HG02588 (cell line): Measurements from ENCODE around the gene VEZF1.

Source experiments
- ATAC-seq: cut with Tn5 transposase; IDR thresholded peaks from one replicate; pipeline ENCODE4 v1.9.1; 2021; ENCODE audit warnings: mild to moderate bottlenecking, moderate library complexity; ENCODE audit not compliant: unreplicated experiment

Gene VEZF1

DNA sequence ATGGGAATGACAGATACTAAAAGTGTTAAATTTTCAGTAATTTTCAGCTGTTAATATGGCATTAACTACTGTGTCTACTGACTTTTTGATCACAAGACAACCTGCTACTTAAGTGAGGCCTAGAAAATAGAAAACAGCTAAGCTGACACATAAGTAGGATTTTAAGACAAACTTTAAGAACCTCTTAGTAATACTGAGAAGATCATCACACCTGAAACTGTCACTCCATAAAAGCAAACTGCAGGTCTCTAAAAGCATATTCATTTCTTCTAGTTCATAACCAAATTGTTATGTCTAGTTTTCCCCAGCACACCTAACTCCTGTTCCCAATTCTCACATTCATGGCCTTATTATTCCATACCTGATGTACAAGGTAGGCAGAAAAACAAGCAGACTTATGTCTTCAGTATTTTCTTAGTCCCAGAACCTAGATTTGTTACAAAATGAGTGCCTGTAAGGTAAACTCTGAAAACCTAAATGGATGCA, 11.0 kb upstream of the VEZF1 start:
- no peak for ATAC-seq

DNA sequence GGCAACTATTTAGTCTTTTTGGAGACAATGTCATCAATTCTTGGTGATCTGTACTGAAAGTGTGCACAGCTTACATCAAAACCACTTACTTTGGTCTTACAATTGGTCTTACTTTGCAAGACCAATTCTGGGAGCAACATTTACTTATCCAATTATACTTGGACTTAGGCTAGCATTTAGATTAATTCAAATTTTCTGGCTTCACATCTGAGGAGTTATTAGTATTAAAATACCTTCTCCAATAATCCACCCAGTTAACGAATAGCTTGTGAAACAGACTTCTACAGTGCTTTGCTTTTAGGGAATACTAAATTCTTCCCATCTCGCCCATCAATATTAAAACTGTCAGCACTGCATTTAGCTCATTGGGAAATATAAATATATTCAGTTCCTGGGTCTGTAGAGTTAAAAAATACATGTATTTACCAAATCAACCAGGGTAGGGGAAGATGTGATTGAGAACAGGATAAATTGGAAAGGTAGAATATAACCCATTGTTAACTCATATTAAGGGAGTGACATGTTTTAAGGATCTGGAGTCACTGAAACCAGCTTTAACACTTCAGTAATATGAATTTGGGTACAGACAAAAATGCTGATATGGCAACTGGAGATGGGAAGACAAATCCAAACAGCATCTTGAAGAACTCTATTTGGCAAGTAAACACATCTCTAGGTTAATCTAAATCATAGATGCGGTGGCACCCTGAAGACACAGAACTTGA, 9.2 kb upstream of the VEZF1 start:
- ATAC-seq: no peak

DNA sequence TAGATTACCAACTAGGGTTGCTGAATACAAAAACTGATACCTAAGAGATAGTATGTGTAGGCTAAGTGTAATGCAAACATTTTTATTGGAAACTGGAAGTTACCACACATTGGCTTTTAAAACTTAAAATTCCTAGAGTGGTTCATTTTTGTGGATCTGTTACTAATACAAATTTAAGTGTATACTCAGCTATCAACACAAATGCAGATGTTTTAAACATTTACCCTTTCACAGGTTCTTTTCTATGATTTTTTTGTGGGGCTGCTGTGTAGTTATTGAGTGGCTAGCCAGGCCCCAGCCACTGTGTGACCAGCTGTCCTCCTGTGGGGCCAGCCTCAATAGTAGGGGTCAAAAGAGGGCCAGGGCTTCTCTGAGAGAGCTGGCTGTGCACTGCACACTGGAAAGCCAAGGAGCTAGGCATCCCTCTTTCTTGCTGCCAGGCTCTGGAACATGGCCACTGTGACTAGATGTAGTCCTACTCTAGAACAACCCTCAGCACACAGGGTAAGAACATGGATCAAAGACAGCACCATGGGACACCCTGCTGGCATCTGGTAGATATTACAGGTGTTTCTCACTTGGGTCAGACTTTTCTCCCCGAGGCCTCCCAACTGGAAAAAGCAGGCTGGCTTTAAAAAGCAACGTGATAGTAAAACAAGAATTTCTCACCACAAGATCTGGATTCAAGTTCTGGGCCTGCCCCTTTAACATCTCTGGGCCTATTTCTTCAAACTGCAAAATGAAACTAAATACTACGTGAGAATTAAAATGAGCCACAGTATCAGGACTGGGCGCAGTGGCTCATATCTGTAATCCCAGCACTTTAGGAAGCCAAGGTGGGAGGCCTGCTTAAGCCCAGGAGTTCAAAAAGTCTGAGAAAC, 7.3 kb upstream of the VEZF1 start:
- peak; percentile 67 for ATAC-seq

DNA sequence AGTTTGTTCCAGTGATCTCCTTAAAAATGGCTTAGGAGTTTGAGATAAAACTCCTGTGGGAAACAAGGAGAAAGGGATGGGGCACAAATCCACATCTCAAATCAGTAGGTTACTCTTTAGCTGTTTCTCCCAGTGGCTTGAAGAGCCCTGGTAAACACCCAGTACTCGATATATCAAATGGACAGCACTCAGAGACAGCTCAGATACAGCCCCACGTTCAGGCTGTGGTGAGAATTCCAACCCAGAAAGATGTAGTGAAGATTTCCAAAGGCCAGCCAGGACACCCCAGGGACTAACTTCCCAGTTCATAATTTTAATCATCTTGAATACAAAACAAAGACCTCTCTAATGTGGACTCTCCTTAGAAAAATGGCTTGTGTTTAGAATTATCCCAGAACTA, 6.4 kb upstream of the VEZF1 start:
- no peak for ATAC-seq

DNA sequence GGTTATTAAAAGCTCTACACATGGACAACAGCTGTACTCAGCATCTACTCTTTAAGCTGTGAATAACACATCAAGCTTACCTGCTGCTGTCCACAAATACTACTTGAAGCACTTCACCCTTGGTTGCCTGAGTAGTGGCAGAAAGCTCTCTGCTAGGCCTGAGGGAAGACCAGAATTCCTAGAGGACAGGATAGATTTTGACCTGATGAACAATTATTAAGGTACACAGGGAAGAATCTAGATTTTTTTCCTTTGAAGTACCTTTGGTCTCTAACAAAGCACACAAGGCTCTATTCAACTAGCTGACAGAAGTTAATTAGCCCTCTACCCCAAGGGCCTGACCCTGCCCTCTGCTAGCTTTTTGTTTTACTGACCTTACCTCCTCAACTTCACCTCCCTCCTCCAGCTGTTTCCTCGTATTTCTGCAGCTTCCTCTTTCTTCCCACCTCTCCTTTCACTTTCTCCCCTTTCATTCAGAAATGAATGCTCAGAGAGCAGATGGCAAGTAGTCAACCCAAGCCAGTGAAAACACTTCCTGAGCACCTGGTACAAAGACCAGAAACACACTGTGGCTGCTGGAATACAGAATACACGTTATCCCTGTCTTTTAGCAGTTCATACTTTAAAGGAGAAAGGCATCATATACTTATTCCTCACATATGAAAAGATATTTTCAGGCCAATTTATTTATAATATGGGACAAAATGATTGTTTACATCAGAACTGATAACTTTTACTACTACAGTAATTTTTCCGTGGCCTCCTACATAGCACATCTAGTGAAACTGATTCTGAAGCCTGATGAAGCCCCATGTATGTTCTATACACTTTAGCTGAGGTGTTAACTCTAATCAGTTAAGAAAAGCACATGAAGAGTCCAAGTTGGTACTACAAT, 5.7 kb upstream of the VEZF1 start:
- ATAC-seq: no peak

DNA sequence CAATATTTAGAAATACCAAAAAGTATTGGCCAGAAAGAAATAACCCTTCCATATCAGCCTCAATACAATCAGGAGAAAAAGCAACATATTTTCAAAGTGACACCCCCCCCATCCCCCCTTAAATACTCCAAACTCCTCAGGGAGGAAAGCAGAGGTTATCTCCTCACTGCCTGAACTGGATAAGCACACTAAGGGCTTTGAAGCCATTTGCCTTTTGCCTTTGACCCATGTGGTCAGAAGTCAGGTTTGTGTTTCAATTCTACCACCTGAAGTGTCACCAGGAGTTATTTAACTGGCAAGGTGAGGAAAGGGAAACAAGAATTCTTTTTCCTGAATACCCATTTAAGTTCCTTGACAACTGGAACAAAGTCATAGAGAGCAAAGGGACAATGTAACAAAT, 3.5 kb upstream of the VEZF1 start:
- no peak for ATAC-seq

DNA sequence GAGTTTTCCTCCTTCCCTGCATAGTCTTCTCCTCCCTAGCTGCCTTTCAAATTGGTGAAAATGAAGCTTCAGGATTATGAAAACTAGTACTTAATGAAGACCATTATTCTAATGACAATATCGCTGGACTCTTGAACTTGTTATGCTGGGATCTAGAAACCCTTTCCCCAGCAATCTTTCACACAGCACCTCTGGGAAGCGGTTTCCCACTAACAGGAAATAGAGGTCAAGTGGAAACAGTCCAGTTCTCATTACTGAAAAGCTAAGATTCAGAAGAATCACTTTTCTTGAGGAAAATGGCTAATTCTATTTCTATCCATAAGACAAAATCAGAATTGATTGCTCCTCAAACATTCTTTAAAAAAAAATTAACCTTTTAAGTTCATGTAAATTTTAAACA, 2.0 kb upstream of the VEZF1 start:
- ATAC-seq: no peak

DNA sequence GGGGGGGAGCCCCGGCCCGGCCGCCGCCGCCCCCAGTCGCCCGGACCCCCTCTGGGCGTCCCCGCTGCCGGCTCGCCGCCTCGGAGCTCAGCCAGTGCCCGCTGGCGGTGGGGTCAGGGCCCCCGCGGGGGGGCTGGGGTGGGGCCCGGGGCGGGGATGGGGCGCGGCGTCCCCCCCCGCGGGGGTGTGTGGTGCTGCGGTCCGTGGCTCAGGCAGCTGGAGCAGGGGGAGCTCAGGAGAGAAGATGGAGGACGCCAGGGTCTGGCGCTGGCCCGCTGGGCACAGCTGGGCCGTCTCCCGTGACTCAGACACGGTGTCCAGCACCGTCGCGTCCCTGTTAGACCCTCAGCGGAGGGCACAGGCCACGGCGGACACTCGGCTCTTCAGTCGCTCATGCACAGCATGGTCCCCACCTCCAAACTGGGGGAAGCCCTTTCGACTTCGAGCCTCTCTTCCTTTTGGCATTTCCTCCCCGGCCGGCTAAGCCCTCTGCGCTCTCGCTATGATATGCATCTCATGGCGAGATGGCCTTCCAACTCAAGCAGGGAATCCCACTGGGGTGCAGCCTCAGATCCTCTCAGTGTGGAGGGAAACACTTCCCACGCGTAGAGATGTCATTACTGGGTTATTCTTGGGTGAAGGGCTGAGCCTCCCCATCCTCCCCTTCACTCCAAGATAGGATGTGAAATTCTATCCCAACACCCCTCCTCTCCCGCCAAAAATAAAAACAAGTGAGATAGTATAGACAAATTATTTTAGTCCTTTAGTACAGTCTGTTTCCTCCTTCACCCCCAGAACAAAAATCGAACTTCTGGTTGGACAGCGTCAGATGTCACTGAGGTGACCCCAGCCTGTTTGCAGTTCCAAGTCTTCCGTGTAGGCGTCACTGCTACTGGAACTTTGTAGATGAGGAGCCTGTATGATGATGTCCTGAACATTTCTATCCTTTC, 522 bp upstream of the VEZF1 start:
- ATAC-seq: peak; percentile 68

DNA sequence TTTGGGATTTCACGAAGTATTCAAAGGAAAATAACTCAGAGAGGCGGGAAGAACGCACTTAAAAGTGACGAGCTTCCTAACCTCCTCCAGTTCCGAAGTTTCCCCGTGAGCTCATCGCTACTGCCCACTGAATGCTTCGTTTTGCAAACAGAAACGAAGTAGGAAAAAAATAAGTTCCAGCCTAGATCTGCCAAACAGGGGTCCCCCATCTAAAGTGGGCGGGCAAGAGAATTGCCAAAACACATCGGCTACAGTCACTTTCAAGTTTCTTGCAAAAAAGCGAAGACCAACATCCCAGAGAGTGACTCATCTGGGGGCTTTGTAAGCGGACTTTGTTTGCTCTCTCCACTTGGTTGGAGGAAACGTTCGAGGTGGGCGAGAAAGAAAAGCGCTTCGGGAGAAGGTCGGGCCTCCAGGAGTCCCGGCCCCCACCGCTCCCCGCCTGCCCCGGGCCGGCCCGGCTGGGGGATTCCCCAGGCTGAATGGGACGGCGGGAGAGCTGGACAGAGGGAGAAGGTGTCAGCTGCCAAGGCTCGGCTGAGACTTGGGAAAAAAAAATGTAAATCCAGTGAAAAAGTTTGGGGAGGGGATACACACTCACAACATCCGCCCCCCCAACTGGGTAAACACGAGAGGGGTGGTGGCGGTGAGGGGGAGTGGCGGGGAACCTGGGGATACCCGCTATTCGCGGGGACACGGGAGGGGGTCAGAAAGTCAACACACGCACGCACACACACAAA, 1.0 kb downstream of the VEZF1 start:
- ATAC-seq: peak; percentile 17

DNA sequence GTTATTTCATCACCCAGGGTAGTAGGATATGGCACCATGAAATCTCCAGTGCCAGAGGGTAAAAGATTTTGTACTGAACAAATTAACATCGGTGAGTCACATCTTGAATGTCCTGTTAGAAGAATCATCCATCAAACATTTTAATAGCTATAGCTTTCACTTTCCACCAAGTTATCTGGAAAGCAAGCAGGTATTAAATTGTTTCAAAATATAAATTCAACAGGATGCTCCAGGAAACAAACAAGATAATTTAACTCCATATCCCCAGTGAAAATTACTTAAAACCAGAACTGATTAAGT, 2.4 kb downstream of the VEZF1 start:
- no peak for ATAC-seq

DNA sequence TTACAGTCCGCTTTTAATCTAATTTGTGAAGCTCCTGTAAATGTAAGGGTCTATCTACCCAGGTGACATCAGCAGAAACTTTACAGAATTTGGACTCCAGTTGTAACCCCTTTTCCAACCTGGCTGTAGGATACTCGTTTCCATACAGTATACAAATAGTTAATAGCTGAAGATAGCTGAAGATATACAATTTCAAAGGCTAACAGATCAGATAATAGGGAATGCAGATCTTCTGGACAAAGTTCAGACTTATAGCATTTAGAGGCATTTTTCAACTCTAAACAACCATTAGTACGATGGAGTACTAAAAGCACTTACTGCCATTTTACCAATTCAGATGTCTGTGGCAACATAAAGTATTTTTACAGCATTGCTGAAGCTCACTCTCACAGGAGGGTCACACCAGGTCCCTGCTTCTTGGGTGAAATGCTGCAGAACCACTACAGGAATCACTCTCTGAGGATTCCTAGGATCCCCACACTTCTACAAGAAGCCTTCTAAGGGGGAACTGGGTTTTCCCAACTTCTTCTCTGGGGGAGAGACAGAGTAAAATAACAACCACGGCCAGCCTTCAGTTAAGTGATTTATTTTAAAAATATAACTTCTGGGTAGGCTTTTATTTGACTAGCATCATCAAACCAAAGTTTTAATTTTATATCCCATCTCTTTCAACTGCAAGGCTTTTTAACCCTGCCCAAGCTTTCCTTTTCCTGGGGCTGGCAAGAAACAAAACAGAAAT, 2.9 kb downstream of the VEZF1 start:
- no peak for ATAC-seq

DNA sequence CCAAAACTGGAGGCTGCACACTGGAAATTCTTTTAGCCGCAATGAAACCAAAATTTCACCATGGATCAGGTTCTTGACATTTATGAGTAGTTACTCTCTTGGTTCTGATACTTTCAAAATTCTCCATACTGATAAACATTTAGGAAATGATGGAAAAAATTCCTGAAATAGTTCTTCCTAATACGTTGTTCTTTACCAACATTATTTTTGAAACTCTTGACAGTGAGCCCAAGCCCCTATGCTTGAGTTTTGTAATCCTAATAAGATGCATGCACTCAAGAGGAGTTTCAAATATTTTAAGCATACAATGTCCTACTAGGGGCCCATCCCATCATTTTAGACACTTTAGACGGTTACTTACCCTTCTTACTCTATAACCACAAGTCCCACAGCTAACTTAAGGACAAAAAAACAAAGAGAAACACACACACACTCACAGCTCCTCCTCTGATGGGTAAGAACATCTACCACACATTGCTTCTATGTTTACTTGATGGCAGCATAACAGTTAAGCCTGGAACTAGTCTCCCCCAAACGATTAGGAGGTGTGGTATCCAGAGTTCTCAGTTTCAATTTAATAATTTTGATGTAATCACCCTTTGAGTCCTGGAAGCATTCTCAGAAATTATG, 3.7 kb downstream of the VEZF1 start:
- ATAC-seq: no peak

DNA sequence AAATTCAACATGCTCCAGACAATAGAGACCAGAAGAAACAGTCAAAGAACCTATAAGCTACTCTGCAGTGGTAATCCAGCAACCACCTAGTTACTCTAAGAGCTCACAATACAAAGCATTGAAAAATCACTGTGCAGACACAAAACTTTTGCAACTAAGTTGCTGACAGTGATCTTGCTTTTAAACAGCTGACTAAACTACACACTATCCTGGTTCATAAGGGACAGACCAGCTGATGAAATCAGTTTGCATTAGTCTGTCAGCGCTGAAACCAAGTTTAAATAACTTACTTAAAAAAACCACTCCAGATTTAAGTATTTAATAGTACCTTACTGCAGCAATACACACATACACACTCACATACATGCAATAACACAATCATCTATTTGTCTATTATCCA, 4.6 kb downstream of the VEZF1 start:
- ATAC-seq: no peak

DNA sequence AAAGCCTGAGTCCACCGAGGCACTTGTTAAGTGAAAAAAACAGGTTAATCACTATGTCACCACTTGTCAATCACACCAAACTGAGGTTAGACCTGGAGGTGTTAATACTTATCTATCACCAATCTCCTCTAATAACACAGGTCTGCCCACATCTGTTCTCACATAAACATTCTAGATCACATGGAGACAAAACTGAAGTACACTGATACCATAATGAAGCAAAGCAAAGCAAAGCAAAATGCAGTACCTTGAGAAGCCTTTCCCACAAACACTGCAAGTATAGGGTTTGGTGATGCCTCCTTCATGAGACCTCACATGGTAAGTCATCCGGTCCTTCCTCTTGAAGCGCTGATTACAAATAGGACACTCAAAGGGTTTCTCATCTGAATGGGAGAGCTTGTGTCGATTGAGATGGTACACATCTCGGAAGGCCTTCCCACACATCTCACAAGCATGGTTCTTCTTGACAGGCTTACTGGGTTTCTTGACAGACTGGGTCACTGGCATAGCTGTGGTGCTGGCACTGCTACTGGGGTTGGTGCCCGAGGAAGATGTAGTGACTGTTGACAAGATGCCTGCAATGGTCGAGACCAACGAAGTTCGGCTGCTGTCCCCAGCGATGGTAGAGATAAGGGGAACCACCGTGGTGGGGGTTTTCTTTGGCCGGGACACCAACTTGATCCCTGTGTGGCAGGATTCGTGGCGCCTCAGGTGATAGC, 5.4 kb downstream of the VEZF1 start:
- no peak for ATAC-seq

DNA sequence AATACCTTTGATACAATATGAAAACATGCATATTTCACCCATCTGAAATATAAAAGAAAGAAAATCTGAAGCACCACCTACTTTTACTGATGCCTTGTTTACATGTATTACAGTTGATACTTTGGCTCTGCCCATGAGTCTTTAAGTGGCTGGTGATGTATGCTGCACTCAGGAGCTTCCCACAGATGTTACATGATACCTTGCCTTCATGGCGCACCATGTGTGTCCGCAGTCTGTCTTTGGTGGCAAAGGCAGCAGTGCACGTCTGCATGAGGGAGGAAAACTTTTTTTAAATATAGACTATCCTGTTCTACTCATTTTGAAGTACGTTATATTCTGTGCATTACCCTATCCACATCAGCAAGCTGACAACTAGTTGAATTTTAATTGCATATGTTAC, 7.5 kb downstream of the VEZF1 start:
- no peak for ATAC-seq

DNA sequence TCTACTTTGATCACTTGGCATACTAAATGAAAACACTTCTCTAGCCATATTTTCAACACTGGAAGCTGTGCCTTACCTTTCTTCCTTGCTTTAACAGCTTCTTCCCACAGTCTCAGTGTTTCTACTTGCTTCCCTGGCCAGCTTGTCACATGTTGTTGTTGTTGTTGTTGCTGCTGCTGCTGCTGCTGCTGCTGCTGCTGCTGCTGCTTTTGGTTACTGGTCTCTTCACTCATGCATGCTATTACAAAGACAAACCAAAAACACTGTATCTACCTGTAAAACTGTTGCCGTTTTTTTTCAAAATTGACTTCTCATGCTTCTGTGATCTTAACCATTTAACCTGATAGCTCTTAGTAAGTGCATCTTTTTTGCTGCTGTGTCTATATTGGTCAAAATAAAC, 9.0 kb downstream of the VEZF1 start:
- ATAC-seq: no peak

DNA sequence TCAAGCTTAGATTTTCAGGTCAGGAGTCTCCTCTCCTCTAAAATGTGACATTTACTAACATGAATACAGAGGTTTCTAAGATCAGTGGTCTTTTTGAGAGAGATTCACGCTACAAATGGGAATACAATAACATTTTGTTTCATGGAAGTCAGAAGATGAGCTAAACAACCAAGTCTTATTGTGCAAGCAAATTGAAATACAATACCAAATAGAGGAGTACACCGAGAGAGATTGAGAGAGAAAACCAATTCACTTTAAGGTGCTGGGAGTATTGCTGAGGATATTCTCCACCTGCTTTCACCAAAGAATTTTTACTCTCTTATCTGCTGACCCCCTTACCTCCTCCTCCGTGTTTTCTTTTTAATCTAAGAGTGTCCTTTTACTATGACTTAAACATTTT, 11.5 kb downstream of the VEZF1 start:
- no peak for ATAC-seq

DNA sequence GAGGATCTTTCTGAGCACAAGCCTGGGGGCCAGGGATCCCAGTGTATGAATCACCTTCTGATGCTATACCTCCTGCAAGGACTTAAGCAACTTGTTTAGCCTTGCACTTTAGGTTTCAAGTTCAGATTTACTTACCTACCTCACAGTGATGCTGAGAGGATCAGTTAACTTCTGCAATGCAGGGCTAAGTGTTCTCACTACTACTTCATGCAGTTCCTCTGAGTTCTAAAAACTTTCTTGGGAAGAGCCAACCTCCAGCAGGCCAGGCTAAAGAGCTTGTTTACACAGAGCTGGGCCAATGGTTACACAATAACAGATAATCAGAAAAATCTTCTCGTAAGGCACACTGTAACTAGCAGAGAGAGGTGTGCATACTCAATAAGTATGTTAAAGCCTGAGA, 13.0 kb downstream of the VEZF1 start:
- no peak for ATAC-seq
